Body of pancreas (tissue), 4 donors: Measurements from ENCODE around the gene CCNL1. TPM values are rescaled to one million over a fixed set of nuclear protein-coding genes. Genes with fewer than 3 reads are reported as not detected.

Experiments
- ATAC-seq: fragments of 150-250 bp; one replicate; pipeline ENCODE4 v1.9.1; 2016
- DNase-seq, 4 donors: peaks; one replicate each; pipeline ENCODE4 v3.0.0-alpha.2; 2019
- H3K27ac ChIP-seq, 4 donors: fragments of 200-600 bp; sonication (generic); 1 replicate in 3 of 4; 2 replicates in 1 of 4; pipeline versions ENCODE4 v1.5.1 to v1.6.1; 2016 to 2019; ENCODE audit warnings: mild to moderate bottlenecking in 1 of 4, mixed read lengths in 1 of 4, moderate library complexity in 1 of 4
- H3K27me3 ChIP-seq, 2 donors: fragments of 200-600 bp; sonication (generic); one replicate each; pipeline ENCODE4 v1.6.0; 2016; ENCODE audit warnings: mild to moderate bottlenecking in 1 of 2
- H3K36me3 ChIP-seq, 2 donors: fragments of 200-600 bp; sonication (generic); replicated peaks in 1 of 2; 2 replicates each; pipeline ENCODE4 v1.5.1; 2016; ENCODE audit warnings: low read depth in 2 of 2; ENCODE audit not compliant: insufficient read depth in 1 of 2
- H3K4me1 ChIP-seq: fragments of 200-600 bp; sonication (generic); one replicate; pipeline ENCODE4 v1.6.0; 2016
- H3K4me3 ChIP-seq, 2 donors: fragments of 200-600 bp; sonication (generic); 1 replicate in 1 of 2; 2 replicates in 1 of 2; pipeline ENCODE4 v1.5.1; 2016 to 2019
- H3K9me3 ChIP-seq, 3 donors: fragments of 200-600 bp; sonication (generic); 1 replicate in 2 of 3; 2 replicates in 1 of 3; pipeline ENCODE4 v1.5.1; 2016
- POLR2A ChIP-seq, 3 donors: fragments of 450-650 bp; IDR thresholded peaks; one replicate each; pipeline ENCODE4 v1.6.1; 2016; ENCODE audit warnings: antibody characterized with exemption in 3 of 3, mild to moderate bottlenecking in 2 of 3
- WGBS, 2 donors: methylation state at CpG; one replicate each; pipeline ENCODE4 v1.1.5; 2017; 5-methylcytosine and 5-hydroxymethylcytosine counted together
- intact Hi-C: fragments of 100-400 bp; cut with DNase I; formaldehyde crosslinking; loops from one replicate; pipeline ENCODE4 v1.15.1; 2023
- total RNA-seq, 2 donors: library from RNA; depleted of rRNA; stranded (reverse); fragments of >200 nt; gene quantifications; one replicate each; pipeline ENCODE4 v1.1.0, GENCODE V29; 2016
- TF ChIP-seq, protein P1 (sequence below), 7 experiments: fragments of 450-650 bp in 4 of 7; fragments of 200-600 bp in 3 of 7; sonication (generic) in 3 of 7; IDR thresholded peaks; one replicate each; pipeline ENCODE4 v1.5.1; 2016 to 2019; ENCODE audit warnings: antibody characterized with exemption in 7 of 7

The CCNL1 gene
- total RNA-seq, 2 donors from 2014 or later: 194 to 196 TPM

DNA sequence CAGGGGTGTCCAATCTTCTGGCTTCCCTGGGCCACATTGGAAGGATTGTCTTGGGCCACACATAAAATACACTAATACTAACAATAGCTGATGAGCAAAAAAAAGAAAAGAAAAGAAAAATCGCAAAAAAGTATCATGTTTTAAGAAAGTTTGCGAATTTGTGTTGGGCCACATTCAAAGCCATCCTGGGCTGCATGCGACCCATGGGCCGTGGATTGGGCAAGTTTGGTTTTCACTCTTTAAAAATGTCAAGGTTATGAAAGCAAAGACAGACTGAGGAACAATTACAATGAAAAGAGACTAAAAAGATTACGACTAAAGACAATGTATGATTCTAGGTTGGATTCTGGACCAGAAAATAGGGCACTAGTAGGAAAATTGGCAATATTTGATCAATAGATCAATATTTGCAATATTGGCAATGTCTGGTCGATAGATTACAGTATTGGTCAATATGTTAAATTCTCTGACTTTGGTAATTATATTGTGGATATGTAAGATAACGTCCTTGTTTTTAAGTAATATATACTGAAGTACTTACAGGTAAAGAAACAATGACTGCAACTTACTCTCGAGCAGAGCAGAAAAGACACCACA lies 19.9 kb downstream of the CCNL1 start:
- DNase-seq: no peak
- Histone ChIP-seq H3K36me3 (peaks cover 0 to 5% of the 10 kb centered on the region in 2 donors), H3K9me3 (no peaks in the 10 kb centered on the region), H3K27ac (no peak overlapping the region), H3K4me3 (no peak overlapping the region), H3K27me3 (no peaks in the 10 kb centered on the region), H3K4me1 (peaks cover 25% of the 10 kb centered on the region)
- intact Hi-C loops: loop anchor here (10.0 kb wide), 1 partner anchor 595 kb away; no protein-coding TSS in a partner anchor
- WGBS, 2 donors: 51 to 65% methylated on average over 8 of the region's 8 CpGs
- no peak for ATAC-seq
- TF ChIP-seq, protein P1, sequence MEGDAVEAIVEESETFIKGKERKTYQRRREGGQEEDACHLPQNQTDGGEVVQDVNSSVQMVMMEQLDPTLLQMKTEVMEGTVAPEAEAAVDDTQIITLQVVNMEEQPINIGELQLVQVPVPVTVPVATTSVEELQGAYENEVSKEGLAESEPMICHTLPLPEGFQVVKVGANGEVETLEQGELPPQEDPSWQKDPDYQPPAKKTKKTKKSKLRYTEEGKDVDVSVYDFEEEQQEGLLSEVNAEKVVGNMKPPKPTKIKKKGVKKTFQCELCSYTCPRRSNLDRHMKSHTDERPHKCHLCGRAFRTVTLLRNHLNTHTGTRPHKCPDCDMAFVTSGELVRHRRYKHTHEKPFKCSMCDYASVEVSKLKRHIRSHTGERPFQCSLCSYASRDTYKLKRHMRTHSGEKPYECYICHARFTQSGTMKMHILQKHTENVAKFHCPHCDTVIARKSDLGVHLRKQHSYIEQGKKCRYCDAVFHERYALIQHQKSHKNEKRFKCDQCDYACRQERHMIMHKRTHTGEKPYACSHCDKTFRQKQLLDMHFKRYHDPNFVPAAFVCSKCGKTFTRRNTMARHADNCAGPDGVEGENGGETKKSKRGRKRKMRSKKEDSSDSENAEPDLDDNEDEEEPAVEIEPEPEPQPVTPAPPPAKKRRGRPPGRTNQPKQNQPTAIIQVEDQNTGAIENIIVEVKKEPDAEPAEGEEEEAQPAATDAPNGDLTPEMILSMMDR (IDR thresholded peaks at IDR 0.05): no peak
- TF ChIP-seq POLR2A (IDR thresholded peaks at IDR 0.05): no peak

DNA sequence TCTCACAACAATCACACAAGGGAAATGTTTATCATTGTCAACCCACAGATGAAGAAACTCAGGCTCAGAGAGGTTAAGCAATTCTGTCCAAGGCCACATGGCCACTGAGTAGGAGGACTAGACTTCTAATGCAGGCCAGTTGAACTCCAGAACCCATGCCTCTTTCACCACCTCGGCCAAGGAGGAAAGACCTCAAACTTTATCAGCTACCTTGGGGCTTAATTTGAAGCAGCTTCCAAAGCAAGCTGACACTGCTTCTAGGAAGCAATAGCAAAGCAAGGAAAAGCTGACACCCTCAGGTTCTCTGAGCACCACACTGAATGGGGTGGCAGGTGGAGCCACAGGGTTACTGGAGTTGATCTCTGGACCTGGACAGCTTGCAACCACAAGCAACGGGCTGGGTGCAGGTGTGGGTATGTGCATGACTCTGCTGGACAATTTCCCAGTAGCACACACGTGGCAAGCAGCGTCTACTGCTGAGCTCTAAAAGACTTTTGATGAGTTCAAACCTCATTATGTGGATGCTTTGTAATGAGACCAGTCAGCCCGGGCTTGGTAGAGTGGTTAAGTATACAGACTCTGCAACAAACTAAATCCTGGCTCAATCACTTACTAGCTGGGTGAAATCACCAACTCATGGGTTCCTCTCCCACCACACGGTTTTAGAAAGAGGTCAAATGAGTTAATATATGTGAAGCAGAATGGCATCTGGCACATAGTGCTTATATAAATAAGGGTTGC lies 23.1 kb downstream of the CCNL1 start:
- 5 to 16% methylated on average over 6 of the region's 6 CpGs for WGBS, 2 donors
- intact Hi-C loops: no loop called here
- DNase-seq: peak; percentile 71 to 87 (median 82)
- TF ChIP-seq, protein P1 (IDR thresholded peaks at IDR 0.05): no peak
- peak in 1 of 3 donors; percentile 36 for TF ChIP-seq POLR2A (IDR thresholded peaks at IDR 0.05)
- peak overlapping the region; percentile 59 to 86 (median 82) for H3K27ac ChIP-seq
- ATAC-seq: peak; percentile 49
- H3K36me3 ChIP-seq: no peaks in the 10 kb centered on the region
- H3K4me3 ChIP-seq: no peak overlapping the region
- no peaks in the 10 kb centered on the region for H3K9me3 ChIP-seq
- peaks cover 57% of the 10 kb centered on the region for H3K4me1 ChIP-seq
- H3K27me3 ChIP-seq: no peaks in the 10 kb centered on the region

DNA sequence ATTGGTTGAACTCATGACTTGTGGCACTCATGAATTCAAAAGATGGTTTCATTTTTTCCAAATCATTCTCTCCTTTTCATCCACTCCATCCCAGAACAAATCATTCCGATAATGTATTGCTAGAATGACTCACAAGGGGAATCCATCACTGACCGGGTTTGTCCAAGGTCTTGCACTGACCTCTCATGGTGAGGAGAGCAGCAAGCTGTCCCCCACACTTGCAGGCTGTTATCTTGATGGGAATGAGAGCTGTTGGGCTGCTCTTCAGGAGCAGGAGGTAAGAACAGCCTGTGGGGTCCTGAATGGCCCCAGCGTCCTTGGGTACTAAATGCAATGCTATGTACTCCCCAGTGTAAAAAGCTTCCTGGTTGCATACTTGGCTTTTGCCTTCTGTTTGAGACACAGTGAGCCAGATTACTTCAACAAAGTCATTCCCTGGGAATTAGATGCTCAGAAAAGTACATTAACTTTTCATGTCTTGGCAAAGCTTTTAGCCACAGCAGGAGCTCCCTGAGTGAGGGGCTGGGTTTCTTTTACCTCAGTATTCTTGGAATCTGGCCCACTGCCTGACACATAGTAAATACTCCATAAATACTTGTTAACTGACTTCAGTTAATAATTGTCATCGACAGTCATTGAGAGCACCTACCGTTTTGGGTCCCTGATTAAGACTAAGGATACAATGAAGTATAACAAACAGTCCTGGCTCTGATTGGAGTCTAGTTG lies 24.1 kb downstream of the CCNL1 start:
- Histone ChIP-seq H3K27me3 (no peaks in the 10 kb centered on the region), H3K36me3 (no peaks in the 10 kb centered on the region), H3K9me3 (no peaks in the 10 kb centered on the region), H3K4me1 (peaks cover 67% of the 10 kb centered on the region), H3K4me3 (no peak overlapping the region), H3K27ac (peak overlapping the region; percentile 59 to 86 (median 82))
- WGBS, 2 donors: 13 to 19% methylated on average over 5 of the region's 5 CpGs
- peak; percentile 45 to 80 (median 58) for DNase-seq
- intact Hi-C loops: no loop called here
- TF ChIP-seq POLR2A (IDR thresholded peaks at IDR 0.05): no peak
- TF ChIP-seq, protein P1 (IDR thresholded peaks at IDR 0.05): peak in 5 of 7 experiments; percentile 5 to 43 (median 39)
- ATAC-seq: peak; percentile 50

DNA sequence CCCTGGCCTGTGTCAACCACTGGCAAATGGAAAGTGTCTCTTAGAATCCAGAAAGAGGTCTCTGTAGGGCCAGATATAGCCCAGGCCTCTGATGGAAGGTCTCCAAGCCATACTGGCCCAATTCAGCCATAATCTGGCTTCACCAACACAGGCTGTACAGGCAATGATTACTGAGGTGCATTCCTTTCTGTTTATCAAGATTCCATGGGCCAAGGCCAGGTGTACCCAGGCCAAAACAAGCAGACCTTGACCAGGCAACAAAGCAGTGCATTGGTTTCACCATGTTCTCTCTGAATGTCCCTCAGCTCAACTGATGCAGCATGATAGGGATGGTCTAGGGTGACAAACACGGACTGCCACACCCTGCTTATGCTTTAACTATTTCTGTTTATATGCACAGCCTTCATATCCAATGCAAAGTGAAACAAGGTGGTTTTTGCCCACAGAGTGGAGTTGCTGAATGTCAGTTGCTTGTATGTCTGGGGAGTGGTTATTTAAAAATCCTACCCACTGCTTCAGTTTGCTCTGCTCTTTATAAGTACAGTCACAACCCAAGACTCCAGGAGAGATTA lies 25.2 kb downstream of the CCNL1 start:
- Histone ChIP-seq H3K27me3 (no peaks in the 10 kb centered on the region), H3K4me3 (no peak overlapping the region), H3K27ac (peak overlapping the region; percentile 71 to 86 (median 82)), H3K36me3 (no peaks in the 10 kb centered on the region), H3K4me1 (peaks cover 77% of the 10 kb centered on the region), H3K9me3 (no peaks in the 10 kb centered on the region)
- intact Hi-C loops: no loop called here
- peak in 1 of 3 donors; percentile 30 for TF ChIP-seq POLR2A (IDR thresholded peaks at IDR 0.05)
- TF ChIP-seq, protein P1 (IDR thresholded peaks at IDR 0.05): no peak
- ATAC-seq: peak; percentile 75
- DNase-seq: peak; percentile 79 to 92 (median 86)
- 8 to 24% methylated on average over 1 of the region's 1 CpG for WGBS, 2 donors
